Stimulated activated CD8-positive, alpha-beta memory T cell treated with anti-CD3 and anti-CD28 coated beads, Interleukin-4, amount 100 ng/mL, for 48 hours (primary cell): ENCODE data around the gene CCDC74B.
"Not testable (repeated sequence)": the region's sequence is repeated elsewhere in the genome, so short reads cannot be mapped to it uniquely, and the experiment has no call there.

ENCODE experiments used
- DNase-seq: peaks from one replicate; pipeline ENCODE4 v3.0.0-alpha.2; 2020

CCDC74B gene

DNA sequence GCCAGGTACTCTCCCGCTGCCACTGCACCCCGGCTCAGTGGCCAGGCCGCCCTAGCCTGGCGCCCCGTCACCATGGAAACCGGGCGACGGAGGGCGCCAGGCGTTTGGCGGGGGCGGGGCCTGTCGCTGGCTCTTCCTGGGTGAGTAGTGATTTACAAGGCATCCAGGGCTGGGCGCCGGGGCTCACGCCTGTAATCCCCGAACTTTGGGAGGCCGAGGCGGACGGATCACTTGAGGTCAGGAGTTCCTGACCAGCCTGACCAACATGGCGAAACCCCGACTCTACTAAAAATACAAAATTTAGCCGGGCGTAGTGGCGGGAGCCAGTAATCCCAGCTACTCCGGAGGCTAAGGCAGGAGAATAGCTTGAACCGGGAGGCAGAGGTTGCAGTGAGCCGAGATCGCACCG, at the start of gene CCDC74B:
Gene CCDC74B (minus strand): TSS at position 107 of the 409 bp plus-strand sequence. CDS start 116 bp downstream, outside the sequence.
- peak; percentile 74 for DNase-seq

DNA sequence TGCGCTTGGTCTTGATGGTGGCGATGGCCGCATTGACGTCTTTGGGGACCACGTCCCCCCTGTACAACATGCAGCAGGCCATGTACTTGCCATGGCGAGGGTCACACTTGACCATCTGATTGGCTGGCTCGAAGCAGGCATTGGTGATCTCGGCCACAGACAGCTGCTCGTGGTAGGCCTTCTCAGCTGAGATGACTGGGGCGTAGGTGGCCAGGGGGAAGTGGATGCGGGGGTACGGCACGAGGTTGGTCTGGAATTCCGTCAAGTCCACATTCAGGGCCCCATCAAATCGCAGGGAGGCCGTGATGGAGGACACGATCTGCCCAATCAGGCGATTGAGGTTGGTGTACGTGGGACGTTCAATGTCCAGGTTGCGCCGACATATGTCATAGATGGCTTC, 48.9 kb upstream of the CCDC74B start:
- DNase-seq, result not testable (repeated sequence)

- not testable (repeated sequence) for DNase-seq
Measured at GRCh38 chr2:130192451-130192850, 47.5 kb upstream of the CCDC74B start.

- DNase-seq, result not testable (repeated sequence)
Measured at GRCh38 chr2:130191319-130191718, 46.4 kb upstream of the CCDC74B start.

DNA sequence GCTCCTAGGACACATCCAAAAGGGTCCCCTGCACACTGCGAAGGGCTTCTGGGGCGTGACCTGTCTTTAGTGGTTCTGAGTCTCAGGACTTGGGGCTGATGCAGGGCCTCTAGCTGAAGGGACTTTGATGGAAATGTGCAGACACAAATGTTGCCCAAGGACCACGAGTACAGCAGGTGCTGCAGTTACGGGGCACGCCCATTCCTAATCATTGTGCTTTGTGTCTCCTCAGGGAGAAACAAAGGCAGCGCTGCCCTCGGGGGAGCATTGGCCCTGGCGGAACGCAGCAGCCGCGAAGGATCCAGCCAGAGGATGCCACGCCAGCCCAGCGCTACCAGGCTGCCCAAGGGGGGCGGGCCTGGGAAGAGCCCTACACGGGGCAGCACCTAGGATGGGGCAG, 45.3 kb upstream of the CCDC74B start:
- no peak for DNase-seq

DNA sequence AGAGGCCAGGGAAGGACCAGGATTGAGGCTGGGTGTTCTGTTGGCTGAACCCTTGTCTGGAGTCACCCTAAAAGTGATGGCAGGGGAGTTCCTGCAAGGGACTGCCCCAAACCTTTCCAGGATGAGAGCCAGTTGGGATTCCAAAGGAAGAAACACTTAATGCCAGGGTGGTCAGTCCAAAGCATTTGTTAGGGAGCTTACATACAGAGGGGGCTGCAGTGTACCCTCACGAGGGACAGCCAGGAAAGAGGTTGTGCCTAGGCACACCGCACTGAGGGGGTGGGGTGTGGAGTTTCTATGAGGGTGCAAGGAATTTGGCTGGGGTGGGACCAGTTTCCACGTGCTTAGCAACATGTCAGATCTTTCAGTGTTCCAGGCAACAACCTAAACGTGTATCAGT, 44.0 kb upstream of the CCDC74B start:
- DNase-seq, result not testable (repeated sequence)

- DNase-seq, result not testable (repeated sequence)
Measured at GRCh38 chr2:130187859-130188792, 43.2 kb upstream of the CCDC74B start.

GRCh38 chr2:130187268-130187667, 42.4 kb upstream of the CCDC74B start:
- DNase-seq, result no peak

GRCh38 chr2:130186391-130186790, 41.5 kb upstream of the CCDC74B start:
- DNase-seq, result no peak

- no peak for DNase-seq
Measured at GRCh38 chr2:130185896-130186295, 41.0 kb upstream of the CCDC74B start.

- no peak for DNase-seq
Measured at GRCh38 chr2:130185436-130185835, 40.5 kb upstream of the CCDC74B start.

DNA sequence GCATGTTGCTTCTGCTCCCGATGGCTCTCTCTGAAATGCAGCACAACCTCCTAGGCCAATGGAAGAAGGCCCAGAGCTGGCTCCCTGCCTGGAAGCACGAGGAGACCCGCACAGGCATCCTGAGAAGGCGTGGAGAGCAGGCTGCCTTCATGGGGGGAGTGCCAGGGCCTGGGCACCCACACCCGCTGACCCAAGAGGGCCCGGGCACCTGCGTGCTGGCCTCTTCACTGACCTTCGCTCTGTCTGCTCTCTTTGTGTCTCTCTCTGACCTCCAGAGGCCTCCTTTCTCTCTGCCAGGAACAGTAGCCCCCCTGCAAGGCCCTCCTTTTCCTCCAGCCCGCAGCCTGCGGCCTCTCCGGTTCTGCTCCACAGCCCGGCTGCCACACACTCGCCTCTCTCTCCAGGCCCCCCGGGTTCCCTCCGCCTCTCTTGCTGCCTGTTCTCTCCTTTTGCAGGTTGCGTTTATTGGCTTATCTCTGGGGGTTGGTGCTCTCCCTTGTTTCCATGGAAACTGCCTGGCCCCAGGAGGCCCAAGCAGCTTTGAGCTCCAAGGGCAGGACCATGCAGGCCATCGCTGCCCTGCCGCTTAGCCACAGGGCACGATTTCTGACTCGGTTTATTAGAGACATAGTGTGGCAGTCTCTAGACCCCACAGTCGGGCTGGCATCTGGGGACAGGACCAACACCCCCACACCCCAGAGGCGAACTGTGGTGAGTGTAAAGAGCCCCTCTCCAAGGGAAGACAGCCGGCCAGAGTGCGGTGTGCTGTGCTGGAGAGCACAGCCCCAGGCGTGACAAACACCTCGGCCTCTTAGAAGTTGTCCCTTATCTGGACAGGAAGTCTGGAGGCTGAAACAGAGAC, 38.8 kb upstream of the CCDC74B start:
- DNase-seq, result no peak

- not testable (repeated sequence) for DNase-seq
Measured at GRCh38 chr2:130182826-130183511, 38.1 kb upstream of the CCDC74B start.

GRCh38 chr2:130181880-130182682, 37.2 kb upstream of the CCDC74B start, which contains the start of gene MZT2B:
Gene MZT2B (plus strand): TSS chr2:130182262. CDS start chr2:130182283, 21 bp downstream.
- DNase-seq, result peak; percentile 92

- peak; percentile 98 for DNase-seq
Measured at GRCh38 chr2:130181325-130181879, 36.5 kb upstream of the CCDC74B start, which contains the start of gene SMPD4. Gene SMPD4 (minus strand): TSS chr2:130181602. CDS start chr2:130176592, 5,010 bp downstream.

DNA sequence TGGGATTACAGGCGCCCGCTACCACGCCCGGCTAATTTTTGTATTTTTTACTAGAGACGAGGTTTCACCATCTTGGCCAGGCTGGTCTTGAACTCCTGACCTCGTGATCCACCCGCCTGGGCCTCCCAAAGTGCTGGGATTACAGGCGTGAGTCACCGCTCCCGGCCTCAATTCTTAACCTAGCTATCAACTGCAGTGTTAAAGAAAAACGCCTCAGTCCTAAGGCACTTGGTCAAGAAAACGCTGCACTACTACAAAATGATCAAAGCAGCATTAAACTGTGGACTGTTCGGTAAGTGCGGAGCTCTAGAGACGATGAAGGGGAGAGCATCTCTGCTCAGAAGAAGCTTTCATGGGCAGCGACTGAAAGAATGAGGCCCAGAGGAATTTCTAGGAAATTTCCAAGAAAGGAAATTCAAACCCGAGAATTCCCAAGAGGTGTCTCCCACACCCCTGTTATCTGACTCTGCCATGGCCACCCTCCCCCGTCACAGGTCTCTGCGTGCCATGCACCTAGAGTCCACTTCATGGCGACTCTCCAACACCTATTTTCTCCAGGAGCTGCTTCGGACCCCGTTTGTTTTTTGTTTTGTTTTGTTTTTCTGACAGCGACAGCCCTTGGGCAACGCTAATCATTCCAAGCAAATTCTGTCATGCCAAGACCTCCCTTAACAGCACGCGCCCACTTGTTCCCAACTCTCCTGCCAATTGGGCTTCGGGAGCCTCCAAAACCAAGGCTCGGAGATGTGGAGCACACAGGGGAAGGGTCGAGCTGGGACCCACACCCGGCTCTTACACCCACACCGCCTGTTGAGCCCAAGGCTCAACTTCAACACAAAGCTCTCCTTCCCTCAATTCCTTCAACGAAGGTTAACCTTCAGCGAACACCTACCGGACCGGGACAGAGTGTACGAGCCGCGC, 35.8 kb upstream of the CCDC74B start:
- not testable (repeated sequence) for DNase-seq

- DNase-seq, result not testable (repeated sequence)
Measured at GRCh38 chr2:130174866-130175265, 30.0 kb upstream of the CCDC74B start.

DNA sequence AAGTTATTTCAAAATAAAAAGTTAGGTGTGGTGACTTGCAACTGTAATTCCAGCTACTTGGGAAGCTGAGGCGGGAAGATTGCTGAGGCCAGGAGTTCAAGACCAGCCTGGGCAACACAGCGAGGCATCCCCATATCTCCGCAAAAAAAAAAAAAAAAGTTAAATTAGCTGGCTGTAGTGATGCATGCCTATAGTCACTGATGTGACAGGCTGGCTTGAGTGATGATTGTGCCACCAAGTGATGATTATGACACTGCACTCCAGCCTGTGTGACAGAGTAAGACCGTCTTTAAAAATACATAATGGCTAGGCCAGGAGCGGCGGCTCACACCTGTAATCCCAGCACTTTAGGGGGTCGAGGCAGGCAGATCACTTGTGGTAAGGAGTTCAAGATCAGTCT, 25.0 kb upstream of the CCDC74B start:
- DNase-seq, result no peak

DNA sequence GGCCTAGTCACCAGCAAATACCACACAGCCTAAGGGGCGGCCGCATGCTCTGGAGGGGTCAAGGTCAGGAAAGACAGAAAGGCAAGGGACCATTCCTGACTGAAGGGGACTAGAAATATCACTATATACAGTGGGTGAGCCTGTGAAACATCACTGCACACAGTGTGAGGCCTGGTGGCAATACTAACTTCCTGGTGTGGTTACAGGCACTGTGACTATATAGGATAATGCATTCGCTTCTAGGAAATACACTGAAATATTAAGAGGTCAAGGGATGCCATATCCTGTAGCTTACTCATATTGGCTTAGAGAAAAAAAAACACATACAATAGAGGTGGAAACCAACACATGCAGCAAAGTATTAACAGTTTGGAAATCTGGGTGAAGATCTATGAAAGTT, 24.3 kb upstream of the CCDC74B start:
- DNase-seq, result not testable (repeated sequence)

GRCh38 chr2:130166611-130167010, 21.7 kb upstream of the CCDC74B start:
- not testable (repeated sequence) for DNase-seq
